Testis (tissue), 2 donors: ENCODE data around the gene CELF2.

Source experiments
- POLR2A ChIP-seq: fragments of 450-650 bp; IDR thresholded peaks from one replicate; pipeline ENCODE4 v1.6.1; 2017; ENCODE audit warnings: antibody characterized with exemption, mild to moderate bottlenecking, moderate library complexity
- TF ChIP-seq, protein P1 (sequence below), 3 experiments: fragments of 450-650 bp in 2 of 3; fragments of 200-600 bp in 1 of 3; sonication (generic) in 1 of 3; IDR thresholded peaks; one replicate each; pipeline ENCODE4 v1.5.1; 2016 to 2019; ENCODE audit warnings: antibody characterized with exemption in 3 of 3, mild to moderate bottlenecking in 2 of 3, moderate library complexity in 1 of 3

DNA sequence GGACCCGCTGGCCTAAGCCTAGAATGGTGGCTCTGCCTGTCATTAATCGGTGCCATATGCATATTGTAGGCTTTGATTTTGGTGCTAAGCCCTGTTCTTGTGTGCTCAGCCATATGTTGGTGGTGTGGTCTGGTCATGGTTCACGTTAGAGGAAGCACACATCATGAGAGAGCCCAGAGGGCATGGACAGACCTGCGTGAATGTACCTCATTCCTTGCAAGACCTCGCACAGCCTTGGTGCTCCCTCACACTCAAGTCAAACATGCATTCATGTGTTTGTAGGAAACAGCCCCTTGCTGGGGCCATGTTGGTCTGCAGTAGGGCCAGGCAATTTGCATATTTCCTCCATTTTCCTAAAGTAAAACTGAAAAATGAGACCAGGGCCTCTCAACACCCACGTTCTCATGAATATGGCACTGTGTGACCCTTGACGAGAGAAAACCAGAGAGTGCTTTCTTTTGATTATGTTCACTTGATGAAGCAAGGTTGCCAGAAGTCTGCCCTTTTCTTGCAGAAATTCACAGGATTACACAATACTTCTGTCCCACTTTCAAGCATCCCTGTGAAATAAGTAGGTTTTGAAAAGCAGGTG lies 268.7 kb downstream of the CELF2 start:
- no peak for TF ChIP-seq POLR2A
- TF ChIP-seq, protein P1, sequence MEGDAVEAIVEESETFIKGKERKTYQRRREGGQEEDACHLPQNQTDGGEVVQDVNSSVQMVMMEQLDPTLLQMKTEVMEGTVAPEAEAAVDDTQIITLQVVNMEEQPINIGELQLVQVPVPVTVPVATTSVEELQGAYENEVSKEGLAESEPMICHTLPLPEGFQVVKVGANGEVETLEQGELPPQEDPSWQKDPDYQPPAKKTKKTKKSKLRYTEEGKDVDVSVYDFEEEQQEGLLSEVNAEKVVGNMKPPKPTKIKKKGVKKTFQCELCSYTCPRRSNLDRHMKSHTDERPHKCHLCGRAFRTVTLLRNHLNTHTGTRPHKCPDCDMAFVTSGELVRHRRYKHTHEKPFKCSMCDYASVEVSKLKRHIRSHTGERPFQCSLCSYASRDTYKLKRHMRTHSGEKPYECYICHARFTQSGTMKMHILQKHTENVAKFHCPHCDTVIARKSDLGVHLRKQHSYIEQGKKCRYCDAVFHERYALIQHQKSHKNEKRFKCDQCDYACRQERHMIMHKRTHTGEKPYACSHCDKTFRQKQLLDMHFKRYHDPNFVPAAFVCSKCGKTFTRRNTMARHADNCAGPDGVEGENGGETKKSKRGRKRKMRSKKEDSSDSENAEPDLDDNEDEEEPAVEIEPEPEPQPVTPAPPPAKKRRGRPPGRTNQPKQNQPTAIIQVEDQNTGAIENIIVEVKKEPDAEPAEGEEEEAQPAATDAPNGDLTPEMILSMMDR (IDR thresholded peaks at IDR 0.05) = no peak
